ENCODE data around the gene PARVG. TPM values are rescaled to one million over a fixed set of nuclear protein-coding genes. Genes with fewer than 3 reads are reported as not detected.

The PARVG gene
- polyA plus RNA-seq, 4 donors: 1.1 to 7.0 (median 5.5) TPM

- no peaks in the 10 kb centered on the region for H3K27me3 ChIP-seq (ENCODE audit: control insufficient read depth in 3 of 3, insufficient read depth in 3 of 3, low read length in 3 of 3)
- FAIRE-seq (no peak), DNase-seq (no peak)
- H3K4me3 ChIP-seq (ENCODE audit: low read depth in 1 of 3, low read length in 3 of 3): no peak overlapping the region
- no peaks in the 10 kb centered on the region for H3K9me3 ChIP-seq (ENCODE audit: control insufficient read depth in 2 of 2, insufficient read depth in 1 of 2, low read depth in 1 of 2, low read length in 1 of 2)
- peaks cover 0 to 5% (median 0%) of the 10 kb centered on the region in 3 donors for H3K36me3 ChIP-seq (ENCODE audit: control insufficient read depth in 3 of 3, insufficient read depth in 2 of 3, low read depth in 1 of 3, low read length in 3 of 3)
- WGBS, 3 donors: 69 to 85% (median 78%) methylated on average over 20 of the region's 20 CpGs
- no peaks in the 10 kb centered on the region for H3K4me1 ChIP-seq (ENCODE audit: control insufficient read depth in 3 of 3, insufficient read depth in 2 of 3, low read depth in 1 of 3, low read length in 2 of 3)
- no peak overlapping the region for H3K27ac ChIP-seq (ENCODE audit: low read depth in 1 of 3, low read length in 2 of 3)
Measured at GRCh38 chr22:44166498-44167276, 14.0 kb upstream of the PARVG start.

- Histone ChIP-seq H3K27ac (ENCODE audit: low read depth in 1 of 3, low read length in 2 of 3) (no peak overlapping the region), H3K27me3 (ENCODE audit: control insufficient read depth in 3 of 3, insufficient read depth in 3 of 3, low read length in 3 of 3) (no peaks in the 10 kb centered on the region), H3K4me3 (ENCODE audit: low read depth in 1 of 3, low read length in 3 of 3) (no peak overlapping the region), H3K9me3 (ENCODE audit: control insufficient read depth in 2 of 2, insufficient read depth in 1 of 2, low read depth in 1 of 2, low read length in 1 of 2) (no peaks in the 10 kb centered on the region), H3K36me3 (ENCODE audit: control insufficient read depth in 3 of 3, insufficient read depth in 2 of 3, low read depth in 1 of 3, low read length in 3 of 3) (peaks cover 0 to 5% (median 0%) of the 10 kb centered on the region in 3 donors), H3K4me1 (ENCODE audit: control insufficient read depth in 3 of 3, insufficient read depth in 2 of 3, low read depth in 1 of 3, low read length in 2 of 3) (no peaks in the 10 kb centered on the region)
- FAIRE-seq (no peak), DNase-seq (no peak)
- 52 to 63% (median 57%) methylated on average over 8 to 12 of the region's 12 CpGs for WGBS, 3 donors
Measured at GRCh38 chr22:44167501-44167900, 13.2 kb upstream of the PARVG start.

DNA sequence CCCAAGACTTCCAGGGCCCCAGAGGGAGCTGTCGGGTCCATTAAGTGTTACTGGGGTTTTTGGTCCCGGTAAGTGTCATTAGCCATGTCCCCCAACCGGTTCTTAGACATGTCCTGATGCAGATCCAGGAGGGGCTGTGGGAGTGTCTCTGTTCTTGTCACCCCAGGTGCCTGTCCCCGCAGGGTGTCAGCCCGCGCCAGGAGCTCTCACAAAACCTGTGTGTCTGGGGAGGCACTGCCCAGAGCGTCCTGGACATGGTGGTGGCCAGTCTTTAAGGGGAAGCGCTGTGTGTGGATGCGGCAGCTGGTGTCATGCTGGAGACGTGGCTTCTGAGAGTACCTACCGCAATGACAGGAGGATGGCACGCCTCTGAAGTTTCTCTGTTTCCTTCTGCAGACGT is 12.5 kb upstream of the PARVG start:
- no peaks in the 10 kb centered on the region for H3K9me3 ChIP-seq (ENCODE audit: control insufficient read depth in 2 of 2, insufficient read depth in 1 of 2, low read depth in 1 of 2, low read length in 1 of 2)
- no peak for FAIRE-seq
- WGBS, 3 donors: 73 to 84% (median 82%) methylated on average over 13 of the region's 13 CpGs

DNA sequence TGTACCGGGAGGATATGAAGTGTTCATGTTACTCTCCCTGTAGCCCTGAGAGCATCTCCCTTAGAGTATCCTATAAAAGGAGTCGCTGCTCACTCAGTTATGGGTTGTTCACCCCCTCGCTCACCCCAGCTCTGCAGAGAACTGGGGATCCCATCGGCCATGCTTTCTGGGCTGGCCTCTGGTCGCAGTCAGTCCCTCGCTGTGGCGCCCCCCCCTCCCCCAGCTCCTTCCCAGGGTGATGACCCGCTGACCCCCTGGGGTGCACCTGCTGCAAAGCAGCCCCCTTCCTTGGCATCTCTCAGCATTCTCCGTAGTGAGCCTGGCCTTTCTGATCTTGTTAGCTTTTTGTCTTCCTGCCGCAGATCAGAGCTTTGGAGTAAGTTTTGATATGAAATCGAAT is 10.3 kb upstream of the PARVG start:
- H3K4me1 ChIP-seq (ENCODE audit: control insufficient read depth in 3 of 3, insufficient read depth in 2 of 3, low read depth in 1 of 3, low read length in 2 of 3): no peaks in the 10 kb centered on the region
- DNase-seq (no peak), FAIRE-seq (no peak)
- H3K4me3 ChIP-seq (ENCODE audit: low read depth in 1 of 3, low read length in 3 of 3): no peak overlapping the region
- 86 to 90% (median 86%) methylated on average over 11 of the region's 11 CpGs for WGBS, 3 donors
- peaks cover 0 to 2% (median 0%) of the 10 kb centered on the region in 3 donors for H3K36me3 ChIP-seq (ENCODE audit: control insufficient read depth in 3 of 3, insufficient read depth in 2 of 3, low read depth in 1 of 3, low read length in 3 of 3)
- no peak overlapping the region for H3K27ac ChIP-seq (ENCODE audit: low read depth in 1 of 3, low read length in 2 of 3)
- H3K27me3 ChIP-seq (ENCODE audit: control insufficient read depth in 3 of 3, insufficient read depth in 3 of 3, low read length in 3 of 3): no peaks in the 10 kb centered on the region
- H3K9me3 ChIP-seq (ENCODE audit: control insufficient read depth in 2 of 2, insufficient read depth in 1 of 2, low read depth in 1 of 2, low read length in 1 of 2): no peaks in the 10 kb centered on the region

More for the DNA sequence above, 12.5 kb upstream of the PARVG start:
- no peaks in the 10 kb centered on the region for H3K27me3 ChIP-seq (ENCODE audit: control insufficient read depth in 3 of 3, insufficient read depth in 3 of 3, low read length in 3 of 3)
- H3K36me3 ChIP-seq (ENCODE audit: control insufficient read depth in 3 of 3, insufficient read depth in 2 of 3, low read depth in 1 of 3, low read length in 3 of 3): peaks cover 0 to 5% (median 0%) of the 10 kb centered on the region in 3 donors
- DNase-seq: no peak
- no peaks in the 10 kb centered on the region for H3K4me1 ChIP-seq (ENCODE audit: control insufficient read depth in 3 of 3, insufficient read depth in 2 of 3, low read depth in 1 of 3, low read length in 2 of 3)
- no peak overlapping the region for H3K27ac ChIP-seq (ENCODE audit: low read depth in 1 of 3, low read length in 2 of 3)
- no peak overlapping the region for H3K4me3 ChIP-seq (ENCODE audit: low read depth in 1 of 3, low read length in 3 of 3)

- H3K4me1 ChIP-seq (ENCODE audit: control insufficient read depth in 3 of 3, insufficient read depth in 2 of 3, low read depth in 1 of 3, low read length in 2 of 3): no peaks in the 10 kb centered on the region
- H3K27ac ChIP-seq (ENCODE audit: low read depth in 1 of 3, low read length in 2 of 3): no peak overlapping the region
- 72 to 82% (median 79%) methylated on average over 6 of the region's 6 CpGs for WGBS, 3 donors
- peaks cover 0 to 2% (median 0%) of the 10 kb centered on the region in 3 donors for H3K36me3 ChIP-seq (ENCODE audit: control insufficient read depth in 3 of 3, insufficient read depth in 2 of 3, low read depth in 1 of 3, low read length in 3 of 3)
- DNase-seq: no peak
- no peaks in the 10 kb centered on the region for H3K27me3 ChIP-seq (ENCODE audit: control insufficient read depth in 3 of 3, insufficient read depth in 3 of 3, low read length in 3 of 3)
- H3K9me3 ChIP-seq (ENCODE audit: control insufficient read depth in 2 of 2, insufficient read depth in 1 of 2, low read depth in 1 of 2, low read length in 1 of 2): no peaks in the 10 kb centered on the region
- no peak for FAIRE-seq
- H3K4me3 ChIP-seq (ENCODE audit: low read depth in 1 of 3, low read length in 3 of 3): no peak overlapping the region
Measured at GRCh38 chr22:44171561-44171960, 9.2 kb upstream of the PARVG start.

DNA sequence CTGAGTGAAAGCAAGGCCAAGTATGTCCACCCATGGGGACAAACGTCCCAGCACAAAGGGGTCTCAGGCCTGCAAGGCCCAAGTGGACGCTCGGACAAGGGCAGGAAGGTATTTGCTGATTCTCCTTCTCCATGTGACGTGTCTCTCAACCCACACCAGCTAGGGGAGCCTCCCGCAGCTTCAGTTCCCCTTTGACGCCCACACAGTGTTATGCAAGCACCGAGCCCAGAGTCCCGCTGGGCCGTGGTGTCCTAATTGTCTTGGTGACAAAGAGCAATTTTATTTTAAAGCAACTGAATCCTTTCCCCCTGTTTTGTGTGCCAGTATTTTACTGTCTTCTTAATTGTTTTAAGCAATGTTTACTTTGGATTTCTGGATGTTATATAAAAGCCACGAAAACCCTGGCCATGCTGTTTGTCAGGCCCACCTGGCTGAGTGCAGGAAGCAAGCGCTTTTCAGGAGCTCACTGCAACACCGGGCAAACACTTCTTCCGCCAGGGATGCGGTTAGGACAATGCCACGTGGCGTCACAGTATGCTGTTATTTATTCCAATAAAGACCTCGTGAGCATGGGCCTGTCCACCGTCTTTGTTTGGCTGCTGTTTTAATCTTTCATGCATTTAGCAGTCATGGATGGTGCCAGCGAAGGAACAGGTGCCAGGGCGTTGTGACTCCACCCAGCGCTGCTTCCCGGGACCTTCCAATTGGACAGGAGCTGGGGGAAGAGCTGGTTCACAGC is 8.2 kb upstream of the PARVG start:
- no peak overlapping the region for H3K4me3 ChIP-seq (ENCODE audit: low read depth in 1 of 3, low read length in 3 of 3)
- peak overlapping the region in 1 of 3 donors; percentile 5 for H3K27ac ChIP-seq (ENCODE audit: low read depth in 1 of 3, low read length in 2 of 3)
- peaks cover 0 to 2% (median 0%) of the 10 kb centered on the region in 3 donors for H3K36me3 ChIP-seq (ENCODE audit: control insufficient read depth in 3 of 3, insufficient read depth in 2 of 3, low read depth in 1 of 3, low read length in 3 of 3)
- whole genome bisulfite sequencing, 3 donors: 63 to 66% (median 63%) methylated on average over 22 of the region's 22 CpGs
- H3K9me3 ChIP-seq (ENCODE audit: control insufficient read depth in 2 of 2, insufficient read depth in 1 of 2, low read depth in 1 of 2, low read length in 1 of 2): no peaks in the 10 kb centered on the region
- DNase-seq: no peak
- no peaks in the 10 kb centered on the region for H3K4me1 ChIP-seq (ENCODE audit: control insufficient read depth in 3 of 3, insufficient read depth in 2 of 3, low read depth in 1 of 3, low read length in 2 of 3)
- no peaks in the 10 kb centered on the region for H3K27me3 ChIP-seq (ENCODE audit: control insufficient read depth in 3 of 3, insufficient read depth in 3 of 3, low read length in 3 of 3)
- no peak for FAIRE-seq

DNA sequence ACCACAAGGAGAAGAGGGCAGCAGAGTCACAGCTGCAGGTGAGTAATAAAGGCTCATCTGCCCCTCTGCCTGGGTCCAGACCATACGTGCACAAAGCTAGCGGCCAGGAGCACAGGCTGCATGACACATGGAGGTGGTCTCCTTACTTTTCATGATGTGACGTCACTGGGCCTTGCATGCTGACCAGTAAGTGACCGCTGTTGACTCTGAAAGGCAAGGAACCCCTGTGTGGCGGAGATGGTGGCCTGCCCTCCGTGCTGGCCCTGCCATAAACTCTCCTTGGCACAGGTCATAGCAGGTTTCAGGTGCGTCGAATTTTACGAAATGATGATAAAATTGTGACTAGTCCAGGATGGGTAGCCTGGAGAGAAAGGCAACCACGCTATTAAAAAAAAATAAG is 7.6 kb upstream of the PARVG start:
- no peak for DNase-seq
- Histone ChIP-seq H3K9me3 (ENCODE audit: control insufficient read depth in 2 of 2, insufficient read depth in 1 of 2, low read depth in 1 of 2, low read length in 1 of 2) (no peaks in the 10 kb centered on the region), H3K27ac (ENCODE audit: low read depth in 1 of 3, low read length in 2 of 3) (no peak overlapping the region), H3K36me3 (ENCODE audit: control insufficient read depth in 3 of 3, insufficient read depth in 2 of 3, low read depth in 1 of 3, low read length in 3 of 3) (peaks cover 0 to 2% (median 0%) of the 10 kb centered on the region in 3 donors), H3K4me3 (ENCODE audit: low read depth in 1 of 3, low read length in 3 of 3) (no peak overlapping the region), H3K27me3 (ENCODE audit: control insufficient read depth in 3 of 3, insufficient read depth in 3 of 3, low read length in 3 of 3) (no peaks in the 10 kb centered on the region), H3K4me1 (ENCODE audit: control insufficient read depth in 3 of 3, insufficient read depth in 2 of 3, low read depth in 1 of 3, low read length in 2 of 3) (no peaks in the 10 kb centered on the region)
- FAIRE-seq: no peak
- WGBS, 3 donors: 82 to 90% (median 82%) methylated on average over 10 of the region's 10 CpGs

GRCh38 chr22:44175676-44176075 is 5.0 kb upstream of the PARVG start:
- H3K4me3 ChIP-seq (ENCODE audit: low read depth in 1 of 3, low read length in 3 of 3): no peak overlapping the region
- no peak overlapping the region for H3K27ac ChIP-seq (ENCODE audit: low read depth in 1 of 3, low read length in 2 of 3)
- no peak for FAIRE-seq
- WGBS, 3 donors: 74 to 83% (median 76%) methylated on average over 8 of the region's 8 CpGs
- H3K9me3 ChIP-seq (ENCODE audit: control insufficient read depth in 2 of 2, insufficient read depth in 1 of 2, low read depth in 1 of 2, low read length in 1 of 2): no peaks in the 10 kb centered on the region
- no peak for DNase-seq
- no peaks in the 10 kb centered on the region for H3K4me1 ChIP-seq (ENCODE audit: control insufficient read depth in 3 of 3, insufficient read depth in 2 of 3, low read depth in 1 of 3, low read length in 2 of 3)
- no peaks in the 10 kb centered on the region for H3K36me3 ChIP-seq (ENCODE audit: control insufficient read depth in 3 of 3, insufficient read depth in 2 of 3, low read depth in 1 of 3, low read length in 3 of 3)
- no peaks in the 10 kb centered on the region for H3K27me3 ChIP-seq (ENCODE audit: control insufficient read depth in 3 of 3, insufficient read depth in 3 of 3, low read length in 3 of 3)
